ENCODE measurements around the gene IZUMO4. TPM values are rescaled to one million over a fixed set of nuclear protein-coding genes. Genes with fewer than 3 reads are reported as not detected.

IZUMO4 gene
- total RNA-seq, 4 donors from 2014 or later = 1.5 to 86.1 (median 5.7) TPM

GRCh38 chr19:2115324-2115723 lies 18.6 kb downstream of the IZUMO4 start:
- intact Hi-C loops (cut with DNase I; ENCODE audit: low total_unique reads) = no loop called here
- Histone ChIP-seq H3K9me3 (no peaks in the 10 kb centered on the region), H3K36me3 (no peaks in the 10 kb centered on the region), H3K27me3 (no peaks in the 10 kb centered on the region), H3K4me3 (no peak overlapping the region), H3K27ac (no peak overlapping the region), H3K4me1 (no peaks in the 10 kb centered on the region)
- TF ChIP-seq POLR2A (IDR thresholded peaks at IDR 0.05) = no peak
- no peak for TF ChIP-seq CTCF (IDR thresholded peaks at IDR 0.05)
- no peak for DNase-seq

- TF ChIP-seq POLR2A (IDR thresholded peaks at IDR 0.05) (no peak), CTCF (IDR thresholded peaks at IDR 0.05) (no peak)
- Histone ChIP-seq H3K4me3 (no peak overlapping the region), H3K27ac (no peak overlapping the region), H3K9me3 (no peaks in the 10 kb centered on the region), H3K4me1 (no peaks in the 10 kb centered on the region), H3K27me3 (no peaks in the 10 kb centered on the region), H3K36me3 (no peaks in the 10 kb centered on the region)
- DNase-seq = no peak
- intact Hi-C loops (cut with DNase I; ENCODE audit: low total_unique reads) = no loop called here
These were observed 19.3 kb downstream of the IZUMO4 start for GRCh38 chr19:2115911-2116426.

- TF ChIP-seq POLR2A (IDR thresholded peaks at IDR 0.05) = no peak
- TF ChIP-seq CTCF (IDR thresholded peaks at IDR 0.05) = no peak
- Histone ChIP-seq H3K4me3 (no peak overlapping the region), H3K27me3 (no peaks in the 10 kb centered on the region), H3K27ac (no peak overlapping the region), H3K9me3 (no peaks in the 10 kb centered on the region), H3K36me3 (no peaks in the 10 kb centered on the region), H3K4me1 (no peaks in the 10 kb centered on the region)
- no peak for DNase-seq
- intact Hi-C loops (cut with DNase I; ENCODE audit: low total_unique reads) = no loop called here
These were observed 19.8 kb downstream of the IZUMO4 start for GRCh38 chr19:2116507-2116906.

- Histone ChIP-seq H3K36me3 (no peaks in the 10 kb centered on the region), H3K27me3 (no peaks in the 10 kb centered on the region), H3K27ac (no peak overlapping the region), H3K4me1 (no peaks in the 10 kb centered on the region), H3K9me3 (no peaks in the 10 kb centered on the region), H3K4me3 (no peak overlapping the region)
- intact Hi-C loops (cut with DNase I; ENCODE audit: low total_unique reads) = no loop called here
- no peak for DNase-seq
- TF ChIP-seq POLR2A (IDR thresholded peaks at IDR 0.05) = no peak
- TF ChIP-seq CTCF (IDR thresholded peaks at IDR 0.05) = no peak
These were observed 20.7 kb downstream of the IZUMO4 start for GRCh38 chr19:2117215-2117960.

GRCh38 chr19:2118438-2118837 lies 21.7 kb downstream of the IZUMO4 start:
- intact Hi-C loops (cut with DNase I; ENCODE audit: low total_unique reads) = no loop called here

More at GRCh38 chr19:2118438-2118837, 21.7 kb downstream of the IZUMO4 start:
- H3K27ac ChIP-seq = no peak overlapping the region
- H3K9me3 ChIP-seq = no peaks in the 10 kb centered on the region
- no peaks in the 10 kb centered on the region for H3K4me1 ChIP-seq
- TF ChIP-seq CTCF (IDR thresholded peaks at IDR 0.05) (no peak), POLR2A (IDR thresholded peaks at IDR 0.05) (no peak)
- H3K4me3 ChIP-seq = no peak overlapping the region
- no peaks in the 10 kb centered on the region for H3K36me3 ChIP-seq
- H3K27me3 ChIP-seq = no peaks in the 10 kb centered on the region
- DNase-seq = no peak
